HepG2 (cell line): ENCODE data around the gene ADAMTSL4. TPM values are rescaled to one million over a fixed set of nuclear protein-coding genes. Genes with fewer than 3 reads are reported as not detected.
A peak's percentile ranks its signal among the peaks of the same experiment; 100 is the strongest.

Experiments
- CHCHD3 ChIP-seq: sonication (generic); formaldehyde crosslinking; IDR thresholded peaks from 2 replicates; pipeline ENCODE4 v1.8.0; 2022; ENCODE audit warnings: mild to moderate bottlenecking, missing genetic modification reagents, moderate library complexity
- ERF ChIP-seq: IDR thresholded peaks from 2 replicates; pipeline ENCODE4 v1.6.1; 2018; ENCODE audit warnings: missing biosample characterization, missing genetic modification reagents
- ETS1 ChIP-seq: sonication (generic); formaldehyde crosslinking; IDR thresholded peaks from 2 replicates; pipeline ENCODE4 v1.4.0; 2020; ENCODE audit warnings: missing genetic modification reagents
- HMGXB4 ChIP-seq, 2 experiments: sonication (generic) in 1 of 2; formaldehyde crosslinking in 1 of 2; IDR thresholded peaks; 2 replicates each; pipeline versions ENCODE4 v1.4.0 to v1.6.1; 2018 to 2020; ENCODE audit warnings: missing genetic modification reagents in 2 of 2, borderline replicate concordance in 1 of 2, low read depth in 1 of 2, mild to moderate bottlenecking in 1 of 2, missing biosample characterization in 1 of 2
- MAFG ChIP-seq: sonication (generic); formaldehyde crosslinking; IDR thresholded peaks from 2 replicates; pipeline ENCODE4 v1.5.1; 2020; ENCODE audit warnings: mild to moderate bottlenecking, missing genetic modification reagents
- MIXL1 ChIP-seq: IDR thresholded peaks from 2 replicates; pipeline ENCODE4 v1.6.1; 2016
- MXI1 ChIP-seq: IDR thresholded peaks from 3 replicates; pipeline ENCODE4 v1.6.1; 2012; ENCODE audit warnings: low read depth, low read length, inconsistent platforms, borderline replicate concordance
- NFIB ChIP-seq: sonication (generic); formaldehyde crosslinking; IDR thresholded peaks from 2 replicates; pipeline ENCODE4 v1.9.0; 2021; ENCODE audit warnings: missing genetic modification reagents, mild to moderate bottlenecking, borderline replicate concordance
- PCBP2 ChIP-seq: fragments of 200-400 bp; formaldehyde crosslinking; optimal IDR thresholded peaks from 2 replicates; pipeline ENCODE3; 2018; ENCODE audit warnings: low read length, low read depth; ENCODE audit not compliant: poor library complexity, severe bottlenecking
- PRDM10 ChIP-seq: sonication (generic); formaldehyde crosslinking; IDR thresholded peaks from 2 replicates; pipeline ENCODE4 v1.4.0; 2020; ENCODE audit warnings: low read depth, missing genetic modification reagents
- RXRA ChIP-seq: sonication (generic); formaldehyde crosslinking; IDR thresholded peaks from 2 replicates; pipeline ENCODE4 v1.5.1; 2020; ENCODE audit warnings: missing genetic modification reagents
- SETDB1 ChIP-seq: sonication (generic); formaldehyde crosslinking; IDR thresholded peaks from 2 replicates; pipeline ENCODE4 v1.5.1; 2020; ENCODE audit warnings: missing genetic modification reagents, mild to moderate bottlenecking, borderline replicate concordance
- SP4 ChIP-seq: sonication (generic); formaldehyde crosslinking; IDR thresholded peaks from 2 replicates; pipeline ENCODE4 v1.8.1; 2023; ENCODE audit warnings: mild to moderate bottlenecking, missing genetic modification reagents
- TP53 ChIP-seq: sonication (generic); formaldehyde crosslinking; conservative IDR thresholded peaks from 2 replicates; pipeline ENCODE4 v1.4.0; 2020; ENCODE audit warnings: missing genetic modification reagents
- ZFX ChIP-seq: sonication (generic); formaldehyde crosslinking; IDR thresholded peaks from 2 replicates; pipeline ENCODE4 v1.4.0; 2020; ENCODE audit warnings: mild to moderate bottlenecking, low read depth, missing genetic modification reagents, moderate library complexity
- ZNF296 ChIP-seq: sonication (generic); formaldehyde crosslinking; conservative IDR thresholded peaks from 2 replicates; pipeline ENCODE4 v1.5.0; 2020; ENCODE audit warnings: mild to moderate bottlenecking, missing genetic modification reagents
- ZNF335 ChIP-seq: sonication (generic); formaldehyde crosslinking; IDR thresholded peaks from 2 replicates; pipeline ENCODE4 v1.4.0; 2020; ENCODE audit warnings: missing genetic modification reagents
- ZNF441 ChIP-seq: sonication (generic); formaldehyde crosslinking; IDR thresholded peaks from 2 replicates; pipeline ENCODE4 v1.7.0; 2021; ENCODE audit warnings: missing genetic modification reagents, borderline replicate concordance
- ZNF563 ChIP-seq: sonication (generic); formaldehyde crosslinking; IDR thresholded peaks from 2 replicates; pipeline ENCODE4 v1.8.0; 2022; ENCODE audit warnings: mild to moderate bottlenecking, moderate library complexity, missing genetic modification reagents
- ZNF678 ChIP-seq: sonication (generic); formaldehyde crosslinking; IDR thresholded peaks from 2 replicates; pipeline ENCODE4 v1.4.0; 2020; ENCODE audit warnings: mild to moderate bottlenecking, missing genetic modification reagents
- ZNF891 ChIP-seq: sonication (generic); formaldehyde crosslinking; IDR thresholded peaks from 2 replicates; pipeline ENCODE4 v1.5.0; 2020; ENCODE audit warnings: mild to moderate bottlenecking, missing genetic modification reagents
- polyA plus RNA-seq, 8 experiments: library from polyadenylated mRNA; depleted of rRNA in 3 of 8; stranded (reverse) in 7 of 8; unstranded in 1 of 8; fragments of >200 nt; fragmentation: Illumina TruSeq in 4 of 8; extraction: Trizol in 4 of 8; gene quantifications; 2 replicates each; pipeline versions ENCODE4 v1.2.1 to v1.2.3, GENCODE V29; 2011 to 2016; ENCODE audit warnings: low read depth in 4 of 8, missing spikeins in 1 of 8, mixed read lengths in 1 of 8; ENCODE audit not compliant: insufficient read depth in 1 of 8
- total RNA-seq, 5 experiments: library from RNA; depleted of rRNA; stranded (reverse); fragments of >200 nt; fragmentation: Illumina TruSeq; extraction: Trizol; gene quantifications; 2 replicates each; pipeline ENCODE4 v1.2.3, GENCODE V29; 2016; ENCODE audit warnings: low read depth in 1 of 5
- TF ChIP-seq, protein P1 (sequence below): sonication (generic); formaldehyde crosslinking; IDR thresholded peaks from 2 replicates; pipeline ENCODE4 v1.4.0; 2020; ENCODE audit warnings: mild to moderate bottlenecking, missing genetic modification reagents
- TF ChIP-seq, protein P2 (sequence below): IDR thresholded peaks from 2 replicates; pipeline ENCODE4 v1.6.1; 2016; ENCODE audit warnings: mild to moderate bottlenecking

The ADAMTSL4 gene
- total and polyA plus RNA-seq, 2 of the 13 experiments (the other 11 are each of a cell fraction or from before 2014, with no cell fraction given): 3.9 to 16.4 TPM

GRCh38 chr1:150561974-150562445 is 12.8 kb downstream of the ADAMTSL4 start (continued):
- TF ChIP-seq ETS1 (no peak), PCBP2 (no peak), ERF (CRISPR knock-in tag) (peak; percentile 74; the same call in 1 of the 2 replicates), SETDB1 (CRISPR knock-in tag) (no peak), RXRA (CRISPR knock-in tag) (peak; percentile 51), CHCHD3 (CRISPR knock-in tag) (no peak), ZNF891 (no peak), MXI1 (peak; percentile 36; the same call in 1 of the 3 replicates), MIXL1 (CRISPR knock-in tag) (peak; percentile 62; the same call in 1 of the 2 replicates), ZNF678 (no peak), ZNF296 (CRISPR knock-in tag) (no peak), ZNF335 (CRISPR knock-in tag) (peak; percentile 56; the same call in 1 of the 2 replicates), HMGXB4 (CRISPR knock-in tag; IDR thresholded peaks at IDR 0.05; ENCODE audit: borderline replicate concordance in 1 of 2, low read depth in 1 of 2) (peak; percentile 1 to 75; a peak in 2 of 4 replicates), TP53 (no peak), SP4 (CRISPR knock-in tag) (peak; percentile 53; the same call in 1 of the 2 replicates), ZFX (CRISPR knock-in tag) (peak; percentile 60; the same call in 1 of the 2 replicates), ZNF563 (CRISPR knock-in tag) (no peak), PRDM10 (peak; percentile 76), ZNF441 (CRISPR knock-in tag) (no peak), MAFG (no peak), NFIB (CRISPR knock-in tag) (no peak)
- TF ChIP-seq, protein P1, sequence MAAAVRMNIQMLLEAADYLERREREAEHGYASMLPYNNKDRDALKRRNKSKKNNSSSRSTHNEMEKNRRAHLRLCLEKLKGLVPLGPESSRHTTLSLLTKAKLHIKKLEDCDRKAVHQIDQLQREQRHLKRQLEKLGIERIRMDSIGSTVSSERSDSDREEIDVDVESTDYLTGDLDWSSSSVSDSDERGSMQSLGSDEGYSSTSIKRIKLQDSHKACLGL (CRISPR knock-in tag): no peak
- TF ChIP-seq, protein P2, sequence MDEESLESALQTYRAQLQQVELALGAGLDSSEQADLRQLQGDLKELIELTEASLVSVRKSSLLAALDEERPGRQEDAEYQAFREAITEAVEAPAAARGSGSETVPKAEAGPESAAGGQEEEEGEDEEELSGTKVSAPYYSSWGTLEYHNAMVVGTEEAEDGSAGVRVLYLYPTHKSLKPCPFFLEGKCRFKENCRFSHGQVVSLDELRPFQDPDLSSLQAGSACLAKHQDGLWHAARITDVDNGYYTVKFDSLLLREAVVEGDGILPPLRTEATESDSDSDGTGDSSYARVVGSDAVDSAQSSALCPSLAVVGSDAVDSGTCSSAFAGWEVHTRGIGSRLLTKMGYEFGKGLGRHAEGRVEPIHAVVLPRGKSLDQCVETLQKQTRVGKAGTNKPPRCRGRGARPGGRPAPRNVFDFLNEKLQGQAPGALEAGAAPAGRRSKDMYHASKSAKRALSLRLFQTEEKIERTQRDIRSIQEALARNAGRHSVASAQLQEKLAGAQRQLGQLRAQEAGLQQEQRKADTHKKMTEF: peak; percentile 85; the same call in 1 of the 2 replicates
